ENCODE results near the gene ABAT.

Gene ABAT

GRCh38 chr16:8733849-8734540, 59.6 kb downstream of the ABAT start:
- DNase-seq (ENCODE audit: low spot score): no peak
- TF ChIP-seq, protein P1, sequence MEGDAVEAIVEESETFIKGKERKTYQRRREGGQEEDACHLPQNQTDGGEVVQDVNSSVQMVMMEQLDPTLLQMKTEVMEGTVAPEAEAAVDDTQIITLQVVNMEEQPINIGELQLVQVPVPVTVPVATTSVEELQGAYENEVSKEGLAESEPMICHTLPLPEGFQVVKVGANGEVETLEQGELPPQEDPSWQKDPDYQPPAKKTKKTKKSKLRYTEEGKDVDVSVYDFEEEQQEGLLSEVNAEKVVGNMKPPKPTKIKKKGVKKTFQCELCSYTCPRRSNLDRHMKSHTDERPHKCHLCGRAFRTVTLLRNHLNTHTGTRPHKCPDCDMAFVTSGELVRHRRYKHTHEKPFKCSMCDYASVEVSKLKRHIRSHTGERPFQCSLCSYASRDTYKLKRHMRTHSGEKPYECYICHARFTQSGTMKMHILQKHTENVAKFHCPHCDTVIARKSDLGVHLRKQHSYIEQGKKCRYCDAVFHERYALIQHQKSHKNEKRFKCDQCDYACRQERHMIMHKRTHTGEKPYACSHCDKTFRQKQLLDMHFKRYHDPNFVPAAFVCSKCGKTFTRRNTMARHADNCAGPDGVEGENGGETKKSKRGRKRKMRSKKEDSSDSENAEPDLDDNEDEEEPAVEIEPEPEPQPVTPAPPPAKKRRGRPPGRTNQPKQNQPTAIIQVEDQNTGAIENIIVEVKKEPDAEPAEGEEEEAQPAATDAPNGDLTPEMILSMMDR (conservative IDR thresholded peaks at IDR 0.05; ENCODE audit: low read depth): no peak
- POLR2A ChIA-PET (ENCODE audit: low non-redundant PET): no interaction called here
- CTCF ChIA-PET: no interaction called here
- H3K27ac ChIP-seq: no peak overlapping the region

- ChIA-PET POLR2A (ENCODE audit: low non-redundant PET) (no interaction called here), CTCF (no interaction called here)
- TF ChIP-seq, protein P1 (conservative IDR thresholded peaks at IDR 0.05; ENCODE audit: low read depth): no peak
- DNase-seq (ENCODE audit: low spot score): no peak
- H3K27ac ChIP-seq: no peak overlapping the region
Observed at GRCh38 chr16:8735574-8735973, 61.2 kb downstream of the ABAT start.

DNA sequence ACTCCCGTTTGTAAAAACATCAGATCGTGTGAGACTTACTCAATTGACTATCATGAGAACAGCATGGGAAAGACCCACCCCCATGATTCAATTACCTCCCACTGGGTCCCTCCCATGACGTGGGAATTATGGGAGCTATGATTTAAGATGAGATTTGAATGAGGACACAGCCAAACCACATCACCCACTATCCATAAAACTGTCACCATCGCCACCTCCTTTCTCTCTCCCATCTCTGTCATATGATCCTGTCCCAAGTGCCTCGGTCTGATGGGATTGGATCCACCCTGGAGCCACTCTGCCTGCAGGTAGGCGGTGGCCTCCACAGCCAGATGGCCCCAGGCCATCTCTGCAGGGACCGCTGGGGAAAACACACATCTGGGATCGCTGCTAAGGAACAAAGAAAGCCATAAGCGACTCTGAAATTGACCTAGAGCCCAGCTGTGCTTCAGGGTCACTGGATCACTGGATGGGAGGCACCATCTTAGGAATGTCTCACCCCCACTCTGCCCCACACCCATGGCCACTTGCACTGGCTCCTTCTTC, 61.8 kb downstream of the ABAT start:
- POLR2A ChIA-PET (ENCODE audit: low non-redundant PET): no interaction called here
- CTCF ChIA-PET: no interaction called here
- TF ChIP-seq, protein P1 (conservative IDR thresholded peaks at IDR 0.05; ENCODE audit: low read depth): no peak
- no peak for DNase-seq (ENCODE audit: low spot score)
- H3K27ac ChIP-seq: no peak overlapping the region

- H3K27ac ChIP-seq: no peak overlapping the region
- POLR2A ChIA-PET (ENCODE audit: low non-redundant PET): no interaction called here
- TF ChIP-seq, protein P1 (conservative IDR thresholded peaks at IDR 0.05; ENCODE audit: low read depth): no peak
- no peak for DNase-seq (ENCODE audit: low spot score)
- CTCF ChIA-PET: interaction anchor here (0.6 kb wide), 2 partner anchors 44 to 60 kb away, joined by 3 read pairs; no protein-coding TSS in a partner anchor
Observed at GRCh38 chr16:8739151-8739550, 64.7 kb downstream of the ABAT start.

DNA sequence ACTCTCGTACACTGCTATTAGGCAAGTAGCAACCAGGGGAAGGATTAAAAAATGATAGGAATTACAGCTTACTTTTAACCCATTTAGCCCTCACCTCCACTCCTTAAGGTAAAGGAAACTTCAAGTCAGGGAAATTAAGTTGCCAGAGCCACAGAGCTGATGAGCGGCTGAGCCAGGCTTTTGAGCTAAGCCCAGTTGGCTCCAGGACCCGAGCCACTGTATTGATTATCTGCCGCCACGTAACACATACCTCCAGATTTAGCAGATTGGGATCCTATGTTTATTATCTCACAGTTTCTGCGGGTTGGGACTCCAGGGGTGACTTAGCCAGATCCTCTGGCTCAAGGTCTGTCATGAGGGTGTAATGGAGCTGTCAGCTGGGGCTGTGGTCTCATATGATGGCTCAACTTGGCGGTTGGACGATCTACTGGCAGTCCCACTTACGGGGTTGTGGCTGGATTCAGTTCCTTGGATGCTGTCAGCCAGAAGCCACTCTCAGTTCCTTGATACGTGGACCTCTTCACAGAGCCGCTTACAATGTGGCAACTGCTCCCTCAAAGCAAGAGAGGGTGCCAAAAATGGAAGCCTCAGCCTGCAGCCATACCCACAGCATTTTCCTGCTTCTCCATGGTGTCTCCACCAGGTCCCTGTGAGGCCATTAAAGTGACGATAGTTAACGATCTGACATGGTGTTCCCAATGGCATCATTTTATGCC, 65.7 kb downstream of the ABAT start:
- DNase-seq (ENCODE audit: low spot score): no peak
- CTCF ChIA-PET: no interaction called here
- TF ChIP-seq, protein P1 (conservative IDR thresholded peaks at IDR 0.05; ENCODE audit: low read depth): no peak
- POLR2A ChIA-PET (ENCODE audit: low non-redundant PET): no interaction called here
- H3K27ac ChIP-seq: no peak overlapping the region

DNA sequence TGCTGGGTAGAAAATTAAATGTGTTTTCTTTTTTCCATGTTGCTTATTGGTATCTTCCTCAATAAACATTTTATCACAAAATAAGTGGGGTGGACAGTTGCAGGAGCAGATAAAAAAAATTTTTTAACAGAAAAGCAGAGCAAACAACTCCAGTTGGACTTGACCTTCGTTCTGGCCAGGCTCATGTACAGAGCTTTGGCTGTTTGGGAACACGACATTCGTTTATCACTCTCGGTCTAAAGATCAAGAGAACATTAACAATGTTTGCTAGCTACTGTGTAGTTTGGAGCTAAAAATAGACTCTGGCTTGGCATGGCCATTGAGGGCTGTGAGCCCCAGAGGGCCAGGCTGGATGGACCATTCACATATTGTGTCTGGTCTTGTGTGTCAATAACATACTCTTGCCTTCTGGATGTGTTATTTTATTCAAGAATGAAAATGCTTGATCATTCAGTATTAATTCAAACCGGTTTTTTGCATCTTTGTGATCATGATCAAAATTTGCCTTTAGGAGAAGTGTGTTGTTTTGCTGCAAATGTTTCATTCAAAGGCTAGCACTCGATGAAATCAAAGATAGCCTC, 66.4 kb downstream of the ABAT start:
- no peak for DNase-seq (ENCODE audit: low spot score)
- TF ChIP-seq, protein P1 (conservative IDR thresholded peaks at IDR 0.05; ENCODE audit: low read depth): no peak
- CTCF ChIA-PET: no interaction called here
- H3K27ac ChIP-seq: no peak overlapping the region
- POLR2A ChIA-PET (ENCODE audit: low non-redundant PET): no interaction called here
